Measurements from ENCODE around the gene TNFSF10. TPM values are rescaled to one million over a fixed set of nuclear protein-coding genes. Genes with fewer than 3 reads are reported as not detected.

Gene TNFSF10
- total RNA-seq, 1 experiment from 2014 or later: 2.2 TPM

DNA sequence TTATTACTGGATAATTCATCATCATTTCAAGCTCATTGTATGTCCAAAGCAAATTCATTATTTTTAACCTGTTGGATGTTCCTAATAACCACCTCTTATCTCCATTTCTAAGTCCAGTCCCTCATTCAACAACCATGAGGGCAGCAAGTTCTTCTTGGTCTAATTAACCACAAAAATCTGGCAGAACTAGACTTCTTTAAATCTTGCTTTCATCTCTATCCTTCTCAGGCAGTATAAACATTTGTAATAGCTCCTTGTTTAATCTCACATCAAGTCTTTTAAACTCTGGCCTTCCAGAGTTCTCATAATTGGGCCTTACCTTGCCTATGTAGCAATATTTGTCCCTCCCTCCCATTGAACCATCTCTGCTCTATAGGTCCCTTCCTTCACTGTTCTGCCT lies 57.9 kb downstream of the TNFSF10 start:
- CTCF ChIA-PET: no interaction called here
- TF ChIP-seq, protein P1, sequence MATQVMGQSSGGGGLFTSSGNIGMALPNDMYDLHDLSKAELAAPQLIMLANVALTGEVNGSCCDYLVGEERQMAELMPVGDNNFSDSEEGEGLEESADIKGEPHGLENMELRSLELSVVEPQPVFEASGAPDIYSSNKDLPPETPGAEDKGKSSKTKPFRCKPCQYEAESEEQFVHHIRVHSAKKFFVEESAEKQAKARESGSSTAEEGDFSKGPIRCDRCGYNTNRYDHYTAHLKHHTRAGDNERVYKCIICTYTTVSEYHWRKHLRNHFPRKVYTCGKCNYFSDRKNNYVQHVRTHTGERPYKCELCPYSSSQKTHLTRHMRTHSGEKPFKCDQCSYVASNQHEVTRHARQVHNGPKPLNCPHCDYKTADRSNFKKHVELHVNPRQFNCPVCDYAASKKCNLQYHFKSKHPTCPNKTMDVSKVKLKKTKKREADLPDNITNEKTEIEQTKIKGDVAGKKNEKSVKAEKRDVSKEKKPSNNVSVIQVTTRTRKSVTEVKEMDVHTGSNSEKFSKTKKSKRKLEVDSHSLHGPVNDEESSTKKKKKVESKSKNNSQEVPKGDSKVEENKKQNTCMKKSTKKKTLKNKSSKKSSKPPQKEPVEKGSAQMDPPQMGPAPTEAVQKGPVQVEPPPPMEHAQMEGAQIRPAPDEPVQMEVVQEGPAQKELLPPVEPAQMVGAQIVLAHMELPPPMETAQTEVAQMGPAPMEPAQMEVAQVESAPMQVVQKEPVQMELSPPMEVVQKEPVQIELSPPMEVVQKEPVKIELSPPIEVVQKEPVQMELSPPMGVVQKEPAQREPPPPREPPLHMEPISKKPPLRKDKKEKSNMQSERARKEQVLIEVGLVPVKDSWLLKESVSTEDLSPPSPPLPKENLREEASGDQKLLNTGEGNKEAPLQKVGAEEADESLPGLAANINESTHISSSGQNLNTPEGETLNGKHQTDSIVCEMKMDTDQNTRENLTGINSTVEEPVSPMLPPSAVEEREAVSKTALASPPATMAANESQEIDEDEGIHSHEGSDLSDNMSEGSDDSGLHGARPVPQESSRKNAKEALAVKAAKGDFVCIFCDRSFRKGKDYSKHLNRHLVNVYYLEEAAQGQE (IDR thresholded peaks at IDR 0.05; ENCODE audit: insufficient read depth in 1 of 2, low read depth in 2 of 2, low read length in 1 of 2): no peak
- TF ChIP-seq TCF7L2 (IDR thresholded peaks at IDR 0.05; ENCODE audit: low read depth, low read length): no peak
- TF ChIP-seq POLR2AphosphoS5 (IDR thresholded peaks at IDR 0.05; ENCODE audit: low read depth, low read length): no peak
- no peak for TF ChIP-seq SIN3A (IDR thresholded peaks at IDR 0.05; ENCODE audit: borderline replicate concordance, insufficient read depth, low read depth, low read length)
- TF ChIP-seq, protein P2, sequence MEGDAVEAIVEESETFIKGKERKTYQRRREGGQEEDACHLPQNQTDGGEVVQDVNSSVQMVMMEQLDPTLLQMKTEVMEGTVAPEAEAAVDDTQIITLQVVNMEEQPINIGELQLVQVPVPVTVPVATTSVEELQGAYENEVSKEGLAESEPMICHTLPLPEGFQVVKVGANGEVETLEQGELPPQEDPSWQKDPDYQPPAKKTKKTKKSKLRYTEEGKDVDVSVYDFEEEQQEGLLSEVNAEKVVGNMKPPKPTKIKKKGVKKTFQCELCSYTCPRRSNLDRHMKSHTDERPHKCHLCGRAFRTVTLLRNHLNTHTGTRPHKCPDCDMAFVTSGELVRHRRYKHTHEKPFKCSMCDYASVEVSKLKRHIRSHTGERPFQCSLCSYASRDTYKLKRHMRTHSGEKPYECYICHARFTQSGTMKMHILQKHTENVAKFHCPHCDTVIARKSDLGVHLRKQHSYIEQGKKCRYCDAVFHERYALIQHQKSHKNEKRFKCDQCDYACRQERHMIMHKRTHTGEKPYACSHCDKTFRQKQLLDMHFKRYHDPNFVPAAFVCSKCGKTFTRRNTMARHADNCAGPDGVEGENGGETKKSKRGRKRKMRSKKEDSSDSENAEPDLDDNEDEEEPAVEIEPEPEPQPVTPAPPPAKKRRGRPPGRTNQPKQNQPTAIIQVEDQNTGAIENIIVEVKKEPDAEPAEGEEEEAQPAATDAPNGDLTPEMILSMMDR (IDR thresholded peaks at IDR 0.05): no peak
- H3K36me3 ChIP-seq (ENCODE audit: control insufficient read depth, insufficient read depth, low read length): no peaks in the 10 kb centered on the region
- no peak overlapping the region for H3K27ac ChIP-seq (ENCODE audit: low read length)
- intact Hi-C loops (cut with micrococcal nuclease; ENCODE audit: unreplicated experiment): no loop called here
- peaks cover 9% of the 10 kb centered on the region for H3K4me1 ChIP-seq (ENCODE audit: control insufficient read depth, insufficient read depth, low read length)
- no peaks in the 10 kb centered on the region for H3K9me3 ChIP-seq (ENCODE audit: control insufficient read depth, insufficient read depth, low read depth, low read length)
- POLR2A ChIA-PET: no interaction called here
- DNase-seq (ENCODE audit: low read depth, low spot score): no peak
- peaks cover 7% of the 10 kb centered on the region; the same call in 1 of the 2 replicates for H3K27me3 ChIP-seq (ENCODE audit: control insufficient read depth, insufficient read depth, low read length)
- ATAC-seq: no peak
- no TSS peak for BruUV-seq (replicated peaks)
- in situ Hi-C loops (cut with HindIII; ENCODE audit: low pct_unique_long_range_greater_than_20kb, low sequenced_read_pairs): no loop called here
- H3K4me3 ChIP-seq (ENCODE audit: low read depth in 2 of 2, low read length in 2 of 2): no peak overlapping the region

DNA sequence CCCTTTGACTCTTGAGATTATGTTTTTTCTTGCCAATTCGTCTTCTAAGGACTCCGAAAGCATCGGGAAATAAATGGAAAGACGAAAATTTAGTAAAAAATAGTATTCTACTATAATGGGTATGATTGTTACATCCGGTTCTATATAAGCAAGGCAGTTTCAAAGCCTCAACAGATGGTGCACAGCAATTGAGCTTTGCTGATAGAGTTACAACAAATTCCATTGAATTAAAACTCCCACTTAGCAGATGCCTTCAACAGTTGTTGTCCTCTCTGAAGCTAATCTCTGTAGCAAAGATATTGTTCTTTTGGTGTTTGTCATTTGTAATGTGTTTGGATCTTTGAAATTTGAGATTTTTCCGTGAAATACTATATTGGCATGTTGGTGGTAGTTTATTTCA lies 58.9 kb downstream of the TNFSF10 start:
- DNase-seq (ENCODE audit: low read depth, low spot score): no peak
- peaks cover 9% of the 10 kb centered on the region for H3K4me1 ChIP-seq (ENCODE audit: control insufficient read depth, insufficient read depth, low read length)
- ChIA-PET POLR2A (no interaction called here), CTCF (interaction anchor here (0.5 kb wide), 1 partner anchor 159 kb away, joined by 5 read pairs; no protein-coding TSS in a partner anchor)
- no peak for ATAC-seq
- in situ Hi-C loops (cut with HindIII; ENCODE audit: low pct_unique_long_range_greater_than_20kb, low sequenced_read_pairs) (no loop called here), intact Hi-C loops (cut with micrococcal nuclease; ENCODE audit: unreplicated experiment) (no loop called here)
- no peak overlapping the region for H3K4me3 ChIP-seq (ENCODE audit: low read depth in 2 of 2, low read length in 2 of 2)
- peaks cover 7% of the 10 kb centered on the region; the same call in 1 of the 2 replicates for H3K27me3 ChIP-seq (ENCODE audit: control insufficient read depth, insufficient read depth, low read length)
- no peak overlapping the region for H3K27ac ChIP-seq (ENCODE audit: low read length)
- TF ChIP-seq, protein P1 (IDR thresholded peaks at IDR 0.05; ENCODE audit: insufficient read depth in 1 of 2, low read depth in 2 of 2, low read length in 1 of 2): no peak
- TF ChIP-seq SIN3A (IDR thresholded peaks at IDR 0.05; ENCODE audit: borderline replicate concordance, insufficient read depth, low read depth, low read length): no peak
- TF ChIP-seq POLR2AphosphoS5 (IDR thresholded peaks at IDR 0.05; ENCODE audit: low read depth, low read length): no peak
- TF ChIP-seq, protein P2 (IDR thresholded peaks at IDR 0.05): no peak
- no peak for TF ChIP-seq TCF7L2 (IDR thresholded peaks at IDR 0.05; ENCODE audit: low read depth, low read length)
- H3K36me3 ChIP-seq (ENCODE audit: control insufficient read depth, insufficient read depth, low read length): no peaks in the 10 kb centered on the region
- BruUV-seq (replicated peaks): no TSS peak
- H3K9me3 ChIP-seq (ENCODE audit: control insufficient read depth, insufficient read depth, low read depth, low read length): no peaks in the 10 kb centered on the region

All from Panc1 (cell line).